Ovary (tissue), 9 donors: ENCODE measurements around the gene ERVV-1. TPM values are rescaled to one million over a fixed set of nuclear protein-coding genes. Genes with fewer than 3 reads are reported as not detected.

Experiments
- DNase-seq, 5 donors: peaks; one replicate each; pipeline ENCODE4 v3.0.0-alpha.2; 2019 to 2020
- H3K27ac ChIP-seq, 2 donors: fragments of 200-600 bp; one replicate each; pipeline versions ENCODE4 v1.5.1 to v1.8.0; 2019 to 2022
- H3K27me3 ChIP-seq: fragments of 200-600 bp; one replicate; pipeline ENCODE4 v1.8.0; 2022
- H3K36me3 ChIP-seq: fragments of 200-600 bp; sonication (generic); one replicate; pipeline ENCODE4 v1.5.1; 2019
- H3K4me1 ChIP-seq: one replicate; pipeline ENCODE4 v1.8.1; 2013; ENCODE audit warnings: mild to moderate bottlenecking, moderate library complexity; ENCODE audit not compliant: insufficient read depth
- H3K4me3 ChIP-seq: fragments of 200-600 bp; sonication (generic); one replicate; pipeline ENCODE4 v1.5.1; 2017
- H3K9me3 ChIP-seq, 2 donors: fragments of 200-600 bp in 1 of 2; sonication (generic) in 1 of 2; one replicate each; pipeline versions ENCODE4 v1.5.1 to v1.8.1; 2013 to 2019; ENCODE audit warnings: mild to moderate bottlenecking in 1 of 2, moderate library complexity in 1 of 2
- CTCF ChIP-seq, 3 donors: fragments of 450-650 bp in 2 of 3; fragments of 200-600 bp in 1 of 3; IDR thresholded peaks; one replicate each; pipeline versions ENCODE4 v1.5.1 to v1.8.0; 2016 to 2022; ENCODE audit warnings: antibody characterized with exemption in 3 of 3, mild to moderate bottlenecking in 1 of 3
- EP300 ChIP-seq: sonication (generic); formaldehyde crosslinking; IDR thresholded peaks from one replicate; pipeline ENCODE4 v1.6.1; 2017; ENCODE audit warnings: antibody characterized with exemption
- POLR2A ChIP-seq: fragments of 450-650 bp; IDR thresholded peaks from one replicate; pipeline ENCODE4 v1.6.1; 2017; ENCODE audit warnings: antibody characterized with exemption, mild to moderate bottlenecking, moderate library complexity
- WGBS, 3 donors: extraction: QIAGEN DNeasy Blood & Tissue Kit in 1 of 3; methylation state at CpG; one replicate each; pipeline versions ENCODE4 v1.1.5 to v1.1.7; 2013 to 2017; 5-methylcytosine and 5-hydroxymethylcytosine counted together
- intact Hi-C, 4 donors: fragments of 100-400 bp; cut with DNase I; formaldehyde crosslinking; loops; one replicate each; pipeline versions ENCODE4 v1.11.0 to v1.15.1; 2022 to 2023
- polyA plus RNA-seq, 2 donors: library from polyadenylated mRNA; stranded (reverse); fragments of 200-250 nt in 1 of 2; fragments of 350-450 nt in 1 of 2; fragmentation: Illumina TruSeq in 1 of 2; extraction: RNeasy Lipid Tissue Mini Kit (QIAGEN cat#74804) in 1 of 2; gene quantifications; one replicate each; pipeline ENCODE4 v1.2.3, GENCODE V29; 2013 to 2014
- total RNA-seq, 7 donors: library from RNA; depleted of rRNA in 2 of 7; stranded (reverse); fragments of >200 nt in 2 of 7; fragmentation: NEBNext Ultra II Directional in 3 of 7; extraction: Animal tissue kit (Norgen Biotek cat#: 25700) in 3 of 7; gene quantifications; one replicate each; pipeline versions ENCODE4 v1.1.0 to v1.2.4, GENCODE V29; 2016 to 2023
- donor health status: DM: no; HTN: no; CAD: no; lungs with moderate emphysema.
- donor health status: DM: no; HTN: no; CAD: no.
- donor health status: Bipolar disorder and iron deficiency.
- donor health status: DM: yes; HTN: yes; CAD: no.
- donor health status: DM: no; HTN: no; CAD: no.
- donor health status: DM: yes; HTN: yes; CAD: no.

Gene ERVV-1
- total and polyA plus RNA-seq, 9 donors, result not detected

GRCh38 chr19:53045536-53045935 lies 31.8 kb downstream of the ERVV-1 start:
- Histone ChIP-seq H3K4me1 (no peaks in the 10 kb centered on the region), H3K27me3 (no peaks in the 10 kb centered on the region), H3K36me3 (no peaks in the 10 kb centered on the region), H3K27ac (no peak overlapping the region), H3K4me3 (no peak overlapping the region), H3K9me3 (peaks cover 0 to 12% of the 10 kb centered on the region in 2 donors)
- WGBS, 3 donors, result 72 to 75% (median 75%) methylated on average over 16 of the region's 16 CpGs
- intact Hi-C loops, result no loop called here
- DNase-seq, result no peak
- TF ChIP-seq POLR2A, result no peak
- no peak for TF ChIP-seq EP300
- no peak for TF ChIP-seq CTCF (IDR thresholded peaks at IDR 0.05)

GRCh38 chr19:53047379-53047778 lies 33.7 kb downstream of the ERVV-1 start:
- Histone ChIP-seq H3K36me3 (no peaks in the 10 kb centered on the region), H3K4me1 (no peaks in the 10 kb centered on the region), H3K9me3 (peaks cover 0 to 12% of the 10 kb centered on the region in 2 donors), H3K4me3 (no peak overlapping the region), H3K27ac (no peak overlapping the region), H3K27me3 (no peaks in the 10 kb centered on the region)
- intact Hi-C loops, result no loop called here
- TF ChIP-seq EP300 (no peak), POLR2A (no peak), CTCF (IDR thresholded peaks at IDR 0.05) (no peak)
- 81 to 90% (median 87%) methylated on average over 2 of the region's 2 CpGs for WGBS, 3 donors
- no peak for DNase-seq

- Histone ChIP-seq H3K27ac (no peak overlapping the region), H3K36me3 (no peaks in the 10 kb centered on the region), H3K27me3 (no peaks in the 10 kb centered on the region), H3K4me3 (no peak overlapping the region), H3K9me3 (no peaks in the 10 kb centered on the region), H3K4me1 (peaks cover 3% of the 10 kb centered on the region)
- intact Hi-C loops, result no loop called here
- DNase-seq, result no peak
- 0 to 13% (median 13%) methylated on average over 2 of the region's 2 CpGs for WGBS, 3 donors
- no peak for TF ChIP-seq EP300
- no peak for TF ChIP-seq CTCF (IDR thresholded peaks at IDR 0.05)
- TF ChIP-seq POLR2A, result no peak
Observed at GRCh38 chr19:53055117-53055516, 41.4 kb downstream of the ERVV-1 start.

DNA sequence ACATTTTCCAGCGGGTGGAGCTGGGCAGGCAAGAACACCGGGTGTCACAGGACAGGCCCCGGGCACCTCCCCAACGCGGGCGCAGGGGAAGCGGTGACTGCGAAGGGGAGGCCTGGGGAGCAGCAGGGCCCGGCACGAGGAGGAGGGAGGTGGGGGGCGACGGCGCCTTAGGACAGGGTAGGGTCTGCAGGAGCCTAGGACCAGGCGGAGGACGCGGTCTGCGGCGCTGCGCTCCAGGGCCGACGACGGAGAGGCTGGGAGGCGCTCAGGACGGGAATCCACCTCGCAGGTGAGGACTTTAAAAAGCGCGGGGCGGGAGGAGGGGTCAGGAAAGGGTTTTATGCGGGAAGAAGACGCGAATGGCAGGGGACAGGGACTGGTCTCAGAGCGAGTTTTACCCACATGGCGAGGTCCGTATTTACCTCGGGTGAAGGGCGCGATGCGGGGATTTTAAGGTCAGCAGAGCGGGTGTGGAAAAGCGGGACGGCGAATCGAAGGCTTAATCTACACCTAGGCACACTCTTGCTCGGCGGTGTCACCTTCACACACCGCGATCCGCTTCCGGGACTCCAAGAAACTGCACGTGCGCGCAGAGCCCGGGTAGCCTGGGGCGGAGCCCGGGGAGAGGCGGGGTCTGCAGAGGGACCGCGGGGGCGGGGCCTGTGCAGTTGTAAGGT lies 44.3 kb downstream of the ERVV-1 start:
- TF ChIP-seq POLR2A (no peak), EP300 (no peak), CTCF (IDR thresholded peaks at IDR 0.05) (no peak)
- Histone ChIP-seq H3K36me3 (no peaks in the 10 kb centered on the region), H3K4me3 (no peak overlapping the region), H3K27me3 (no peaks in the 10 kb centered on the region), H3K4me1 (peaks cover 3% of the 10 kb centered on the region), H3K27ac (no peak overlapping the region), H3K9me3 (peaks cover 2 to 4% of the 10 kb centered on the region in 2 donors)
- peak in 2 of 5 donors; percentile 45 to 46 for DNase-seq
- intact Hi-C loops, result no loop called here
- 1 to 3% (median 2%) methylated on average over 59 of the region's 59 CpGs for WGBS, 3 donors

Other genes with a start within 250 kb of the ERVV-1 start
- 10 to 100 TPM in 2 of 7 donors, 1 to 10 TPM in 5; 5.4 to 11.7 (median 8.1) TPM for gene ZNF600, start 227.1 kb upstream of the ERVV-1 start, total RNA-seq
- 1 to 10 TPM; 5.5 to 6.4 TPM for gene ZNF600, start 227.1 kb upstream of the ERVV-1 start, polyA plus RNA-seq
- gene ZNF28, start 192.3 kb upstream of the ERVV-1 start, total RNA-seq, result 10 to 100 TPM in 5 of 7 donors, 1 to 10 TPM in 2; 7.9 to 14.1 (median 11.0) TPM
- 10 to 100 TPM in 1 of 2 donors, 1 to 10 TPM in 1; 3.4 to 11.8 TPM for gene ZNF28, start 192.3 kb upstream of the ERVV-1 start, polyA plus RNA-seq
- 10 to 100 TPM in 6 of 7 donors, 1 to 10 TPM in 1; 7.0 to 21.0 (median 11.5) TPM for gene ZNF468, start 156.3 kb upstream of the ERVV-1 start, total RNA-seq
- 10 to 100 TPM in 1 of 2 donors, 1 to 10 TPM in 1; 8.5 to 15.0 TPM for gene ZNF468, start 156.3 kb upstream of the ERVV-1 start, polyA plus RNA-seq
- 10 to 100 TPM; 10.7 to 28.5 (median 12.2) TPM for gene ZNF320, start 116.3 kb upstream of the ERVV-1 start, total RNA-seq
- 10 to 100 TPM in 1 of 2 donors, 1 to 10 TPM in 1; 9.3 to 10.4 TPM for gene ZNF320, start 116.3 kb upstream of the ERVV-1 start, polyA plus RNA-seq
- gene ZNF888, start 90.5 kb upstream of the ERVV-1 start, total RNA-seq, result 1 to 10 TPM; 3.4 to 7.9 (median 4.5) TPM
- gene ZNF888, start 90.5 kb upstream of the ERVV-1 start, polyA plus RNA-seq, result 1 to 10 TPM; 2.6 to 3.3 TPM
- gene ZNF816, start 51.0 kb upstream of the ERVV-1 start, total RNA-seq, result 10 to 100 TPM in 4 of 7 donors, 1 to 10 TPM in 3; 3.9 to 15.1 (median 11.5) TPM
- 1 to 10 TPM; 5.2 to 8.7 TPM for gene ZNF816, start 51.0 kb upstream of the ERVV-1 start, polyA plus RNA-seq
- gene ERVV-2, start 30.8 kb downstream of the ERVV-1 start, total RNA-seq, result not detected
- not detected for gene ERVV-2, start 30.8 kb downstream of the ERVV-1 start, polyA plus RNA-seq
- 10 to 100 TPM; 34.3 to 53.2 (median 37.6) TPM for gene ZNF160, start 89.5 kb downstream of the ERVV-1 start, total RNA-seq
- 10 to 100 TPM; 21.7 to 21.9 TPM for gene ZNF160, start 89.5 kb downstream of the ERVV-1 start, polyA plus RNA-seq
- gene ZNF415, start 119.0 kb downstream of the ERVV-1 start, total RNA-seq, result 10 to 100 TPM in 6 of 7 donors, 1 to 10 TPM in 1; 7.0 to 18.6 (median 12.4) TPM
- 10 to 100 TPM in 1 of 2 donors, 1 to 10 TPM in 1; 9.1 to 12.0 TPM for gene ZNF415, start 119.0 kb downstream of the ERVV-1 start, polyA plus RNA-seq
- 10 to 100 TPM; 10.6 to 20.5 (median 15.6) TPM for gene ZNF347, start 145.1 kb downstream of the ERVV-1 start, total RNA-seq
- gene ZNF347, start 145.1 kb downstream of the ERVV-1 start, polyA plus RNA-seq, result 1 to 10 TPM; 4.4 to 9.5 TPM
- 10 to 100 TPM in 3 of 7 donors, 1 to 10 TPM in 4; 3.9 to 13.0 (median 8.8) TPM for gene ZNF665, start 179.4 kb downstream of the ERVV-1 start, total RNA-seq
- 10 to 100 TPM in 1 of 2 donors, 1 to 10 TPM in 1; 9.2 to 10.2 TPM for gene ZNF665, start 179.4 kb downstream of the ERVV-1 start, polyA plus RNA-seq
- 10 to 100 TPM; 19.4 to 31.3 (median 28.8) TPM for gene ZNF677, start 241.0 kb downstream of the ERVV-1 start, total RNA-seq
- 10 to 100 TPM; 19.1 to 23.7 TPM for gene ZNF677, start 241.0 kb downstream of the ERVV-1 start, polyA plus RNA-seq
- under 1 TPM in 1 of 7 donors, not detected in 6; 0.25 TPM for gene VN1R2, start 244.4 kb downstream of the ERVV-1 start, total RNA-seq
- gene VN1R2, start 244.4 kb downstream of the ERVV-1 start, polyA plus RNA-seq, result not detected